Measurements from ENCODE around the gene WSCD1.

WSCD1 gene

DNA sequence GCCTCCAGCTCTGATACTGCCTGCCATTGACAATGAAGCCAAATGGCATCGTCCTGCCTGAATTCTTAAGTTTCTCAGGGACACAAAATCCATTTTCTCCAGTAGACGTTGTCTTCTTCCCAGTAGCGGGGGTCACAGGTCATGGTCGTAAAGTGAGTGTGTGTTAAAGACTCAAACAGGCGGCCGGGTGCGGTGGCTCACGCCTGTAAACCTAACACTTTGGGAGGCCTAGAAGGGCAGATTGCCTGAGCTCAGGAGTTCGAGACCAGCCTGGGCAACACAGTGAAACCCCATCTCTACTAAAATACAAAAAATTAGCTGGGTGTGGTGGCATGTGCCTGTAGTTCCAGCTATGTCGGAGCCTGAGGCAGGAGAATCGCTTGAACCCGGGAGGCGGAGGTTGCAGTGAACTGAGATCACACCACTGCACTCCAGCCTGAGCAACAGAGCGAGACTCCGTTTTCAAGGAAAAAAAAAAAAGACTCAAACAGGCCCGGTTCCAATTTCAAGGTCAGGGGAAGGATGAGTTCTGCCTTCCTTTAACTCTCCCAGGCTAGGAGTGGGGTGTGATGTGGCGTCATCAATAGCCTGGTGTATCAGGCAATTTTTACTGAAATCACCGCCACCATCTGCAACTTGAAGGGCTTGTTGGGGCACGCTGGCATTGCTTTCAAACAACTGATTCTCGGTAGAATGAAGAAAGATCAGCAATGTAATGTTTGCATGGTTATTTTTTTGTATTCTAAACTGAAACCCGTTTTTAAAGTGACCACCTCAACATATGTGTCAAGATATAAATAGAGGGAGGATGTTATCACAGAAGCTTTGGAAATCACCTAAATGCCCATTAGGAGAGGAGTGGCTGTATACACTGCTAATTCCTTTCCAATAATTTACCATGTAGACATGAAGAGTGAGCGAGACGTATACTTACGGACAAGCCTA lies 91.0 kb downstream of the WSCD1 start:
- DNase-seq (ENCODE audit: low spot score) = no peak

DNA sequence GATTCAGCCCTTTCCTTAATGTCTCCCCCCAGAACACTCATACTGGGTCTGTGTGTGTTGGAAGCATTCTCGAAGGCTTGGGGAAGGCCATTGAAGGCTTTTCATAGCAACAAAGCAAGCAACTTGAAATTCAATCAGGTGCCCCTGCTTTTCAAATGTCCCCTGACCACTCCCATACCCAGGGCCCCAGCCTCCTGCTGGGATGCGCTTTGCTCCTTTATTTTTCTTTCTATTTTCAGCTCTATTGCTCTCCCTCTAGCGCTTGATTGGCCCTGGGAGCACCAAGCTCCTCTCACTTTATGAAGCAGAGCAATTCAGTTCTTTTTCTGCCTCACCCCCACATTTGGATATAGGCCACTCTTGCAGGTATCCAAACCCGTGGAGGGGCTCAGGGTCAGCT lies 92.0 kb downstream of the WSCD1 start:
- no peak for DNase-seq (ENCODE audit: low spot score)

GRCh38 chr17:6162892-6163291 lies 92.7 kb downstream of the WSCD1 start:
- no peak for DNase-seq (ENCODE audit: low spot score)

DNA sequence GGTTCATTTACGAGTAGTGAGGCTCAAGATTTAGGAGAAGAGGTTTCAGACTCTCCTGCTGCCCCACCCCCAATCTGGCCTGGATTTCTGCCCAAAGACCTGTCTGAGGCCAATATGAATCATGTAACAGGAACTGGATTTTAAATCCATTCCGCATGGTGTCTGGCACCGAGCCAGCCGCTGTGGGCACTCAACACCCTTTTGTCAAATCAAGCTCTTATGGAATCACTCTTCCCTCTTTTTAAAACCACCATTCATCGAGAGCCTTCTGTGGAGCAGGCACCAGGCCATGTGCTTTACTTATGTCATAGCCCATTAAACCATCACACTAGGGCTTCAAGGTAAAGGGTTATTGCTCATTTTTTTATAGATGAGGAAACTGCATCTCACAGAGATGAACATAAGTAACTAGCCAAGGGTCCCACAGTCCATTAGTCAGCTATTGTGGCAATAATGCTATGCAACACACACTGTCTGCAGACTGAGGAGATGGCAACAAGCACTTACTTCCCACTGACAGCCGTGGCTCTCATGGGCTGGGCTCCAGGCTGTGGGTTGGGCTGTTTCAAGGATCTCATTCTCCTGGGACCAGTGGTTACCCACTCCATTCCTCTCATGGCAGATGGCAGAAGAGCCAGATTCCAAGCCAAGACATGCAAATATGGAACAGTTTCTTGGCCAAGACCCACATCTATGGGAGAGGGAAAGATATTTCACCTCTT lies 93.6 kb downstream of the WSCD1 start:
- no peak for DNase-seq (ENCODE audit: low spot score)

DNA sequence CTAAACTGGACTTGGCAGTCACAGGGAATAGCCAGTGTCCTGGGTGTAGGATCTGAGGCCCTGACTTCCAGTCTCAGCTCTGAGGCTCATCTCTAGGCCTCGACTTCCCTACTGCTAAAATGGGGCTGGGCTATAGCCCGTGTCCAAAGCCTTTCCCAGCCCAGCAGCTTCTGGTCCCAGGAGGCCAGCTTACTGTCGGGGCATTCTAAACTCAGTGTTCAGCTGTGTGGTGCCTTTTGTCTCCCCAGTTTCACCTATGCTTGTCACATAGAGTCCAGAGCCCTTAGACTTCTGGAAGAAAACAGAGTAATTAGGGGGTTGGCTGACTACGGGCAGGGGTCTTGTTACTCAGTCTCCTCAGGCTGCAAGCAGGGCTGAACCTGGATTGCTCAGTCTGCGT lies 94.8 kb downstream of the WSCD1 start:
- DNase-seq (ENCODE audit: low spot score) = no peak

DNA sequence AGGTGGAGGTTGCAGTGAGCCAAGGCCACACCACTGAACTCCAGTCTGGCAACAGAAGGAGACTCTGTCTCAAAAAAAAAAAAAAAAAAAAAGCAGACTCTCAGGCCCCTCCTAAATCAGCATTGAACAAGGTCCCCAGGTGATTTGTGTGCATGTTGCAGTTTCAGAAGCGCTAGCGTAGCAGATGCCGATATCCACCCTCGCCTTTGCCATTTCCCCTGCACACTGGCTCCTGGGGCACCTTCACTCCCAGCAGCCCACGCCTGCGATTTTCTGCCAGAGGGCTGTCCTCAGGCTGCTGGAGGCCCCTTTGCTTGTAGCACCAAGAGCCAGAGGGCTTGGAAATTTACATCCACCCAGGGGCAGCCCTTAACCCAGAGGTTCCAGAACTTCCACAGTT lies 95.6 kb downstream of the WSCD1 start:
- DNase-seq (ENCODE audit: low spot score) = no peak

DNA sequence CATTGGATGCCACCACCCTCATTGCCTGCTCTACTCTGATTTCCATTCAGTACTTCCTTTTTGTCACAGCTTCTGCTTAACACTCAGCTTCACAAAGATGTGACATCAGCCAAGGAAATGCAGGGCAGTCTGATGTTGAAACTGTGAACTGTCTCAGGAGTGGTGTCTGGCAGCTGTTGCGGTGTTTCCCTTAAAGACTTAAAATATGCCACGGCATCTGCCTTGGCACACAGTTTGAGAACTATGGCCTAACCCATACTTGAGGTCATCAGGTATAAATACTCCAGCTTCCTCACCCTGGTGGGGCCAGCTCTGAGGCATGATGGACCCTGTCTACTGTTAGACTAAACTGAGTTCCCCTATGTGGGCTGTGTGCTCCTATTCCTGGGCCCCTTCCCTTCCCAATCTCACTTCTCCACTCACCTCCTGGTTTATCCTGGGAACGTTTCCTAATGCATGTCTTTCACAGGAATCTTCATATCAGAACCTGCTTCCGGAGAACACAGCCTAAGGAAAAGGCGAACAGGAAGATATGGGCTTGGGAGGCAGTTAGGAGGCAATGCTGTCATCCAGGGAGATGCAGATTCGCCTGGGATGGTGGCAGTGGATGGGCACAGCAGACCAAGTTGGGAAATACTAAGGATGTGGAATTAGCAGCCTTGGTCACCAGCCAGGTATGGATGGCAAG lies 96.5 kb downstream of the WSCD1 start:
- DNase-seq (ENCODE audit: low spot score) = no peak

DNA sequence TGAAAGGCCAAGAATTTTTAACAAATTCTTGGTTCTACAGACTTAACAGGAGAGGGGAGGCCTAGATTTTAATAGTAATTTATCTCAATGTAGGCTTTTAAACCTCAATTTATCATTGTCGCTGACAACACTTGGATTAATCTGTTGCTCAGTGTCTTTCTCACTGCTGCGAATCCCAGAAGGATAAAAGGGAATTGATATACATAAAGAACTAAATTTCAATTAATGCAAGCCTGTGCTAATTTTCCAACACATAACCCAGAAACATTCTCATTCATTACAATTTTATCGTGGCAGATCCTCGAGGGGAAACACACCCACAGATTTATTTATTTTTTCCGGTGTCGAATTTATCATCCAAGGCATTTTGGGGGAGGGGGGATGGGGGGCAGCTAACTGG lies 98.1 kb downstream of the WSCD1 start:
- no peak for DNase-seq (ENCODE audit: low spot score)

- DNase-seq (ENCODE audit: low spot score) = no peak
Measured at GRCh38 chr17:6170349-6170748, 100.2 kb downstream of the WSCD1 start.

GRCh38 chr17:6172642-6173330 lies 102.6 kb downstream of the WSCD1 start:
- DNase-seq (ENCODE audit: low spot score) = no peak

- no peak for DNase-seq (ENCODE audit: low spot score)
Measured at GRCh38 chr17:6173653-6174052, 103.5 kb downstream of the WSCD1 start.
